ENCODE data around the gene ANGPTL3.
"Not testable (repeated sequence)": the region's sequence is repeated elsewhere in the genome, so short reads cannot be mapped to it uniquely, and the experiment has no call there.

ANGPTL3 gene

GRCh38 chr1:62597281-62597680 lies at the start of gene ANGPTL3:
Gene ANGPTL3 (plus strand): TSS chr1:62597520. CDS start chr1:62597567, 47 bp downstream.
- no peak for DNase-seq (ENCODE audit: low spot score)
- no peak for TF ChIP-seq CTCF (IDR thresholded peaks at IDR 0.05; ENCODE audit: extremely low read depth, insufficient read depth, missing control alignments)
- in situ Hi-C loops (cut with MboI; ENCODE audit: low pct_unique_long_range_greater_than_20kb, low sequenced_read_pairs, unreplicated experiment): no loop called here

- no peak for TF ChIP-seq CTCF (IDR thresholded peaks at IDR 0.05; ENCODE audit: extremely low read depth, insufficient read depth, missing control alignments)
- no peak for DNase-seq (ENCODE audit: low spot score)
- in situ Hi-C loops (cut with MboI; ENCODE audit: low pct_unique_long_range_greater_than_20kb, low sequenced_read_pairs, unreplicated experiment): no loop called here
These were observed 36.0 kb upstream of the ANGPTL3 start for GRCh38 chr1:62561306-62561705.

- DNase-seq (ENCODE audit: low spot score); in situ Hi-C loops (cut with MboI; ENCODE audit: low pct_unique_long_range_greater_than_20kb, low sequenced_read_pairs, unreplicated experiment): not testable (repeated sequence)
These were observed 30.1 kb upstream of the ANGPTL3 start for GRCh38 chr1:62567182-62567581.

- DNase-seq (ENCODE audit: low spot score); in situ Hi-C loops (cut with MboI; ENCODE audit: low pct_unique_long_range_greater_than_20kb, low sequenced_read_pairs, unreplicated experiment): not testable (repeated sequence)
These were observed 29.4 kb upstream of the ANGPTL3 start for GRCh38 chr1:62567926-62568325.

GRCh38 chr1:62571517-62571916 lies 25.8 kb upstream of the ANGPTL3 start:
- in situ Hi-C loops (cut with MboI; ENCODE audit: low pct_unique_long_range_greater_than_20kb, low sequenced_read_pairs, unreplicated experiment): not testable (repeated sequence)

GRCh38 chr1:62572476-62572875 lies 24.8 kb upstream of the ANGPTL3 start:
- TF ChIP-seq CTCF (IDR thresholded peaks at IDR 0.05; ENCODE audit: extremely low read depth, insufficient read depth, missing control alignments): no peak
- in situ Hi-C loops (cut with MboI; ENCODE audit: low pct_unique_long_range_greater_than_20kb, low sequenced_read_pairs, unreplicated experiment): no loop called here
- DNase-seq (ENCODE audit: low spot score): no peak

More at GRCh38 chr1:62571517-62571916, 25.8 kb upstream of the ANGPTL3 start:
- not testable (repeated sequence) for DNase-seq (ENCODE audit: low spot score)

GRCh38 chr1:62573675-62574074 lies 23.6 kb upstream of the ANGPTL3 start:
- in situ Hi-C loops (cut with MboI; ENCODE audit: low pct_unique_long_range_greater_than_20kb, low sequenced_read_pairs, unreplicated experiment): no loop called here
- no peak for TF ChIP-seq CTCF (IDR thresholded peaks at IDR 0.05; ENCODE audit: extremely low read depth, insufficient read depth, missing control alignments)
- DNase-seq (ENCODE audit: low spot score): no peak

- TF ChIP-seq CTCF (IDR thresholded peaks at IDR 0.05; ENCODE audit: extremely low read depth, insufficient read depth, missing control alignments): no peak
- DNase-seq (ENCODE audit: low spot score): no peak
- in situ Hi-C loops (cut with MboI; ENCODE audit: low pct_unique_long_range_greater_than_20kb, low sequenced_read_pairs, unreplicated experiment): no loop called here
These were observed 11.7 kb upstream of the ANGPTL3 start for GRCh38 chr1:62585469-62586155.

All from GM13977 (cell line).